RCC 7860 (cell line): ENCODE data around the gene DHX58.

Source experiments
- DNase-seq: peaks from one replicate; pipeline ENCODE4 v3.0.0-alpha.2; 2015; ENCODE audit warnings: low spot score
- FAIRE-seq: peaks from 2 replicates; lab custom pipeline; 2012; peaks lifted over from hg19 to GRCh38; lab: Jason Lieb, UNC

The DHX58 gene

DNA sequence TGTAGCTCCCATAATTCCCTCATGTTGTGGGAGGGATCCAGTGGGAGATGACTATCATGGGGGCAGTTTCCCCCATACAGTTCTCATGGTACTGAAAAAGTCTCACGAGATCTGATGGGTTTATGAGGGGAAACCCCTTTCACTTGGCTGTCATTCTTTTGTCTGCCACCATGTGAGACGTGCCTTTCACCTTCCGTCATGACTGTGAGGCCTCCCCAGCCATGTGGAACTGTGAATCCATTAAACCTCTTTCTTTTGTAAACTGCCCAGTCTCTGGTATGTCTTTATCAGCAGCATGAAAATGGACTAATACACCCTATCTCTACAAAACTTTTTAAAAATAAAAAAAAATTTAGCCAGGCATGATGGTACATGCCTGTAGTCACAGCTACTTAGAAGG is 55.9 kb downstream of the DHX58 start:
- FAIRE-seq (no peak), DNase-seq (no peak)

DNA sequence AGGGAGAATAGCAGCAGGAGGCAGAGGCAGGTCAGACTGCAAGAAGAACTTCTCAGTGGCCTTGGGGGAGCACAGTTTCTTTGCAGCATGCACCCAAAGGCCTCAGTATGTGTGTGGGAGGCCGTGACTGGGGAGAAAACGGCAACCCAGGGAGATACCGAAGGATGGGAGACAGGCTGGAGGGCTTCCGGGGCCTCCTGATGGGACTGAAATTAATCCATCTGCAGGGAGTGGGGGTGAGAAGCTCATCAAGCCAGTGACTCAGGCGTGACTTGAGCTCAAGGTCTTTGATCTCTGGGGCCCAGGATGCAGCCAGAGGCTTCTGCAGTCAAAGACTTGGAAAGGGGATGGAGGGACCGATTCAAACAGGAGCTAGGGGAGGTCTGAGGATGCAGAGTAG is 57.0 kb downstream of the DHX58 start:
- FAIRE-seq (no peak), DNase-seq (no peak)

DNA sequence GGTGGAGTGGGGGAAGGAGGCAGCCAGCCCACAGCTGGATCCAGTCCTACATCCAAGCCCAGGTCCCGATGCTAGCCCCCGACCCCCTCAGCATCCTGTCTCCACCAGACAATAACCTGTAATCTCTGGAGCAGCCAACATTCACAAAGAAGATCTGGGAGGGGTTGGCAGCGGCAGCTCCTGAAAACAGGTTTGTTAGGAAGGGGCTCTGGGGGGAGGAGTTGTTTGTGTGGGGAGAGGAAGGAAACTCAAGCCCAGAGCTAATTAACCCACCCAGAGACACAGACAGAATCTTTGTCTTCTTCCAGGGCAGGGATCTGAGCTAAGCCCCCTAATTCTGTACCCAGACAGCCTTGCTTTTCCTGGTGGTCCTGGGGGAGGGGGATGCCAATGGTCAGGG is 57.5 kb downstream of the DHX58 start:
- FAIRE-seq (no peak), DNase-seq (no peak)

DNA sequence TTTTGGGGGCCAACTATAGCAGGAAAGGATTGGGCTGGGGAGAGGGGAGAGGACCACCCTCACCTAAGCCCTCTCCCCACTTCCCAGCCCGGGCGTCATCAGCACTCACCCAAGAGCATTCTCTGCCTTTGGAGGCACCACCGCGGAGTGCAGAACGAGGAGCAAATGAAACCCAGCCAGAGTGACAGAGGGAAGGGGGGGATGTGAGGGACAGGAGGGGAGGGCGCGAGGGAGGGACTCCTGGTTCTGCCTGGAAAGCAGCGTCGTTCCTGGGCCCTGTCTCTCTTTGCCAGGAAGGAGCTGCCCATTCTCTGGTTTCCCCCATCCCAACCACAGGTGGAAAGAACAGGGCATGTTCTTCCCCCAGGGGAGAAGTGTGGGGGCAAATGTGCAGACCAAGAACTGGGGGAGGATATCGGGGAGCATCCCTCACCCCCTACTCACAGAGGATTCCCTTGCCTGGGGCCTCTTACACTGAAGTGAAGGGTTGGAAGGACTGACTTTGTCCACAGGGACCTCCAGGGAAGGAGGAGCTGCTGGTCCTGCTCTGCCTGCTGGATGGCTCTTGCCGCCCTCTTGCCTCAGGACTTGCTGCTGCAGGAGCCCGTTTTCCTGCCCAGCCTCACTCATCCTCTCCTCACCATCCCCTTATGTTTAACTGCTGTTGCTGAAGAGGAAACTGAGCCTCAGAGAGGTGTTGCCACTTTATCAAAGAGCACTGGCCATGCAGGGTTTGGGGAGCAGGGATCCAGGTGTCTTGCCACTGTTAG is 58.6 kb downstream of the DHX58 start:
- FAIRE-seq = no peak

DNA sequence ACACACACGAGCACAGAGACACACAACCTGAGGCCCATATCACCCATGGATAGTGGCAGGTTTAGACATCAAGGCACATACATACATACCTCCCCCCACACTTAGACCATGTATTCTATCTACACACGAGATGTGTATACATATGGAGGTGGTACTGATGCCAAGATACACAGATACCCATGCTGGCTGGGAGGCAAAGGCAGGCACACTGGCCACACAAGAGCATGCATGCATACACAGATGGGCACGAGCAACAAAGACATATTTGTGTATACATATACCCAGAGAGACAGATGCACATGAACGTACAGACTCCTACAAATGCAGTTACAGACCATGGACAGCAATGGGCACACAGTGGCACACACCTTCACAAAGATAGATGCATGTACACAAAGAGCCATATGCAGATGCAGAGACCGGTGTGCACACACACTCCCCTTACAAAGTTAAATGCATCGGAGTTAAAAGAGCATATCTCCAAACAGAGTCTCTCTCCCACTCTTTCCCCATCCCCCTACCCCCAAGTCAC is 60.1 kb downstream of the DHX58 start:
- no peak for DNase-seq
- FAIRE-seq = no peak

More for the DNA sequence above, 58.6 kb downstream of the DHX58 start:
- no peak for DNase-seq

DNA sequence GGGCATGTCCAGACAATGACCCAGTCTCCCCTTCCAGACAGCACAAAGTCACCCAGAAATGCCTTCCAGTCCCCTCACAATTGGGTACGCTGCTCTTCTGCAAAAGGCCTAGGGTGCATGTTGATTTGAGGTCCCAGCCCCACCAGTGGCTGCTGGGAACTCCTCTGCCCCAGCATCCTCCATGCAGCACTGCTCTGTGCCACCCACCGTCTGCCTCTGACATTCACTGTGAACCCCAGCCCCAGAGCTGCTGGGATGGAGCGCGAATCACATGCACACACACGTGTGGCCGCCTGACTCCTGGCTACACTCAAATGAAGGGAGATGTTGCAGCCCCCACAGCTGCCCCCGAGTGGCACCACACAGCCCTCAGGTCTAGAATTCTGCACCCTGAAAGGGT is 60.9 kb downstream of the DHX58 start:
- DNase-seq = no peak
- FAIRE-seq = no peak
